ENCODE results near the gene GDE1. TPM values are rescaled to one million over a fixed set of nuclear protein-coding genes. Genes with fewer than 3 reads are reported as not detected.

Gene GDE1
- total RNA-seq, 2 experiments from 2014 or later = 54.6 to 55.4 TPM

- Mint-ChIP-seq H3K27me3 (peaks cover 2% of the 10 kb centered on the region), H3K4me1 (no peaks in the 10 kb centered on the region), H3K27ac (no peak overlapping the region), H3K36me3 (ENCODE audit: low read depth) (no peaks in the 10 kb centered on the region), H3K9me3 (no peaks in the 10 kb centered on the region), H3K4me3 (no peak overlapping the region)
- CTCF ChIA-PET = no interaction called here
- POLR2A ChIA-PET = no interaction called here
- DNase-seq = no peak
These were observed 40.6 kb downstream of the GDE1 start for GRCh38 chr16:19481296-19481695.

- no peaks in the 10 kb centered on the region for H3K9me3 Mint-ChIP-seq
- CTCF ChIA-PET = interaction anchor here (1.0 kb wide), 1 partner anchor 24 kb away, joined by 3 read pairs; no protein-coding TSS in a partner anchor
- no peak for DNase-seq
- no peaks in the 10 kb centered on the region for H3K36me3 Mint-ChIP-seq (ENCODE audit: low read depth)
- H3K27ac Mint-ChIP-seq = no peak overlapping the region
- H3K4me1 Mint-ChIP-seq = no peaks in the 10 kb centered on the region
- no peak overlapping the region for H3K4me3 Mint-ChIP-seq
- H3K27me3 Mint-ChIP-seq = peaks cover 2% of the 10 kb centered on the region
- POLR2A ChIA-PET = no interaction called here
These were observed 42.6 kb downstream of the GDE1 start for GRCh38 chr16:19479302-19479721.

GRCh38 chr16:19478505-19478904 is 43.4 kb downstream of the GDE1 start:
- H3K4me3 Mint-ChIP-seq = no peak overlapping the region
- H3K27ac Mint-ChIP-seq = no peak overlapping the region
- ChIA-PET POLR2A (no interaction called here), CTCF (interaction anchor here (1.0 kb wide), 1 partner anchor 25 kb away, joined by 3 read pairs; no protein-coding TSS in a partner anchor)
- no peak for DNase-seq
- peaks cover 2% of the 10 kb centered on the region for H3K27me3 Mint-ChIP-seq
- H3K4me1 Mint-ChIP-seq = no peaks in the 10 kb centered on the region
- H3K36me3 Mint-ChIP-seq (ENCODE audit: low read depth) = no peaks in the 10 kb centered on the region
- H3K9me3 Mint-ChIP-seq = no peaks in the 10 kb centered on the region

GRCh38 chr16:19474617-19475016 is 47.3 kb downstream of the GDE1 start:
- Mint-ChIP-seq H3K27ac (no peak overlapping the region), H3K4me1 (no peaks in the 10 kb centered on the region), H3K9me3 (no peaks in the 10 kb centered on the region), H3K27me3 (peaks cover 2% of the 10 kb centered on the region), H3K36me3 (ENCODE audit: low read depth) (no peaks in the 10 kb centered on the region), H3K4me3 (no peak overlapping the region)
- no peak for DNase-seq
- ChIA-PET POLR2A (no interaction called here), CTCF (no interaction called here)

- Mint-ChIP-seq H3K4me3 (no peak overlapping the region), H3K27me3 (peaks cover 2% of the 10 kb centered on the region), H3K4me1 (no peaks in the 10 kb centered on the region), H3K27ac (no peak overlapping the region), H3K9me3 (no peaks in the 10 kb centered on the region), H3K36me3 (ENCODE audit: low read depth) (no peaks in the 10 kb centered on the region)
- DNase-seq = no peak
- ChIA-PET POLR2A (no interaction called here), CTCF (no interaction called here)
These were observed 49.4 kb downstream of the GDE1 start for GRCh38 chr16:19472482-19472881.

GRCh38 chr16:19468300-19468699 is 53.6 kb downstream of the GDE1 start:
- no peak overlapping the region for H3K4me3 Mint-ChIP-seq
- no peaks in the 10 kb centered on the region for H3K27me3 Mint-ChIP-seq
- no peaks in the 10 kb centered on the region for H3K9me3 Mint-ChIP-seq
- no peak for DNase-seq
- no peaks in the 10 kb centered on the region for H3K4me1 Mint-ChIP-seq
- ChIA-PET CTCF (no interaction called here), POLR2A (no interaction called here)
- no peaks in the 10 kb centered on the region for H3K36me3 Mint-ChIP-seq (ENCODE audit: low read depth)
- H3K27ac Mint-ChIP-seq = no peak overlapping the region

GRCh38 chr16:19463468-19464315 is 58.2 kb downstream of the GDE1 start:
- no peak overlapping the region for H3K4me3 Mint-ChIP-seq
- H3K9me3 Mint-ChIP-seq = no peaks in the 10 kb centered on the region
- H3K36me3 Mint-ChIP-seq (ENCODE audit: low read depth) = no peaks in the 10 kb centered on the region
- DNase-seq = no peak
- no peaks in the 10 kb centered on the region for H3K4me1 Mint-ChIP-seq
- POLR2A ChIA-PET = no interaction called here
- H3K27me3 Mint-ChIP-seq = peaks cover 2% of the 10 kb centered on the region
- H3K27ac Mint-ChIP-seq = no peak overlapping the region
- CTCF ChIA-PET = no interaction called here

GRCh38 chr16:19460397-19460796 is 61.5 kb downstream of the GDE1 start:
- DNase-seq = no peak
- Mint-ChIP-seq H3K36me3 (ENCODE audit: low read depth) (no peaks in the 10 kb centered on the region), H3K9me3 (no peaks in the 10 kb centered on the region), H3K27me3 (peaks cover 2% of the 10 kb centered on the region), H3K27ac (no peak overlapping the region), H3K4me3 (no peak overlapping the region), H3K4me1 (no peaks in the 10 kb centered on the region)
- CTCF ChIA-PET = no interaction called here
- POLR2A ChIA-PET = no interaction called here

GRCh38 chr16:19458722-19459379 is 63.0 kb downstream of the GDE1 start:
- no peaks in the 10 kb centered on the region for H3K9me3 Mint-ChIP-seq
- no peak overlapping the region for H3K4me3 Mint-ChIP-seq
- H3K27me3 Mint-ChIP-seq = peaks cover 2% of the 10 kb centered on the region

More at GRCh38 chr16:19458722-19459379, 63.0 kb downstream of the GDE1 start:
- no peaks in the 10 kb centered on the region for H3K4me1 Mint-ChIP-seq
- no peak for DNase-seq
- H3K36me3 Mint-ChIP-seq (ENCODE audit: low read depth) = no peaks in the 10 kb centered on the region
- ChIA-PET CTCF (interaction anchor here (1.0 kb wide), 1 partner anchor 33 kb away, joined by 5 read pairs; no protein-coding TSS in a partner anchor), POLR2A (no interaction called here)
- H3K27ac Mint-ChIP-seq = no peak overlapping the region

Other genes with a start within 250 kb of the GDE1 start
- not detected for gene CLEC19A, start 236.4 kb downstream of the GDE1 start, total RNA-seq
- gene TMC5, start 104.2 kb downstream of the GDE1 start, total RNA-seq = under 1 TPM; 0.53 to 0.98 TPM
- 10 to 100 TPM; 44.7 to 50.9 TPM for gene CCP110, start 1.8 kb upstream of the GDE1 start, total RNA-seq
- gene VPS35L, start 33.6 kb upstream of the GDE1 start, total RNA-seq = 10 to 100 TPM; 48.7 to 55.4 TPM
- gene KNOP1, start 196.1 kb upstream of the GDE1 start, total RNA-seq = 10 to 100 TPM; 13.7 TPM
- 1 to 10 TPM in 1 of 2 experiments, under 1 TPM in 1; 0.73 to 1.1 TPM for gene IQCK, start 196.2 kb upstream of the GDE1 start, total RNA-seq